Measurements from ENCODE around the gene C1orf21.

DNA sequence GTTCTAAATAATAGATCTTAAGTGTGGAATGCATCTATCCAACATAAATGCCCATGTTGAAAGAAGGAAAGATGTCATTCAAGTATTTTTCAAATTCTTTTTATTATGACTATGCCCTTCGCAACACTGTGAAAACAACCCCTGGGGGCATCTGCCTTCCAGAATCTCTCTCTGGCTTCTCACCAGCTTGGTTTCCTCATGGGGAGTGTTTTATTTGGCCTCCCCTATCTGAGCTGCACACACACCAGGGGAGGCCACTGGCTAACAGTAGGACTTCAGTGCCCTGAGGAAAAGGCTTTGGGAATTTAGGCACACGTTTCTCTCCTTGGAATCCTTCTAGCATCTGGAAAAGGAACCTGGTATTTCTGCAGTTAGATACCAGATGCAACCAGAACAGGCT, 237.2 kb downstream of the C1orf21 start:
- no peak for TF ChIP-seq POLR2A (IDR thresholded peaks at IDR 0.05; ENCODE audit: low read length)
- no peak for TF ChIP-seq GATA1 (IDR thresholded peaks at IDR 0.05; ENCODE audit: low read depth, low read length)
